ENCODE measurements around the gene FIBP.

The FIBP gene
- 20.0 to 36.3 reads per million in 2 donors for total RNA-seq

DNA sequence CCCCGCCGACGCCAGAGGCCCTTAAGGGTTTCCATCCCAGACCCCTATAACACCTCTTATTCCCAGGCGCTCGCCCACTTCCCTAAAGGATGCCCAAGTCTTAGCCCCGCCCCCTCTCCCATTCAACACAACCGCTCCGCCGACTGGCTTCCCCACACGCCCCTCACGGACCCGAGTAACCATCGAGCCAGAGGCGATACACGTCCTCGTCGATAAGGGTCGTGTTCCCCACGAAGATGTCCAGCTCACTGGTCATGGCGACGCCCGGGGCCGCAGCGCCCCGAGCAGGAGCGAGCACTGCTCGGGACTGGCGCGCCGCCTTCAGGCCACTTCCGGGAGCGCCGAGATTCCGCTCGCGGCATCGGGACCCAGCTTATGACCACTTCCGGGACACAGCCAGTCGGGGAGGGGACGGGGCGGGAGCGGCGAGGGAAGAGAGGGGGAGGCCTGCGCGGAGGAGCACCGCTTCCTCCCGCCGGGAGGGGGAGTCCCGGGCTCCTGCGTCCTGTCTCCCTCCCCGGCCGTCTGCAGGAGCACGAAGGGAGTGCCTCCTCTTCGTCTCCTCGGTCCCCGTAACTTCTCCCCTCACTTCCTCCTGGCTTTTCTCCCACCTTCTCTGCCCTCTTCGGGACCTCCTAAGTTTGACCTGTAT lies at the start of gene FIBP:
Gene FIBP (minus strand): TSS at position 309 of the 652 bp plus-strand sequence. CDS start 53 bp downstream, at position 256.
- DNase-seq = peak; percentile 95

DNA sequence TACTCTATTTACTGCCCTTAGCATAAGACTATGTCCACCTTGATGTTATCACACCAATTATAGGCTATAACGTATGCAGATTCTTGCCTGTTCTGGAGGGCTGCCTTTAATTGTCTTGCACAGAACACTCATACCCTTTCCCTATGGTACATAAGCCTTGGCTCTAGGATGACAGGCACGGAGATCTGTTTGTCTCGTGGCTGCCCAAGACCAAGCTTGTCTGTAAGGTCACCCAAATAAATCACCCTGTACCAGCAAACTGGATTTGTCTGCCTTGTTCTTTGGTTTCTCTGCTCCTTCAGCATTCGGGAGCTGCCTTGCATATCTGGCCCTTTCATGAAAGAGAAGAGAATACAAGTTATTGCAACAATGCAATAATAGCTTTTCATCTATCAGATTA lies 49.5 kb upstream of the FIBP start:
- no peak for DNase-seq

DNA sequence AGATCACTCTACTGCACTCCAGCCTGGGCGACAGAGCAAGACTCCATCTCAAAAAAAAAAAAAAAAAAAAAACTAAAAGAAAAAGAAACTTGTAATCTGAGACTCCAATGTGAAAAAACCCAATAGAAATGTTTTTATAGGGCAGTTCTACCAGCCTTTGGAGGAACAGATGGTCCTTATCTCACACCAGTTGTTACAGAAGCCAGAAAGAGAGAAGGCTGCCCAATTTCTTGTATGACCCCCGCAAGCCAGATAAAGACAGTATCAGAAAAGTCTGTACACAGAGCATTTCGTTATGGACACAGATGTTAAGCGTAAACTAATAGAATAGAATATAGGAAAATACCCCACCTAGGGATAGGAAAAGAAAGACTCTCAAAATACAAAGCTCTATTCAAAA lies 45.7 kb upstream of the FIBP start:
- no peak for DNase-seq

DNA sequence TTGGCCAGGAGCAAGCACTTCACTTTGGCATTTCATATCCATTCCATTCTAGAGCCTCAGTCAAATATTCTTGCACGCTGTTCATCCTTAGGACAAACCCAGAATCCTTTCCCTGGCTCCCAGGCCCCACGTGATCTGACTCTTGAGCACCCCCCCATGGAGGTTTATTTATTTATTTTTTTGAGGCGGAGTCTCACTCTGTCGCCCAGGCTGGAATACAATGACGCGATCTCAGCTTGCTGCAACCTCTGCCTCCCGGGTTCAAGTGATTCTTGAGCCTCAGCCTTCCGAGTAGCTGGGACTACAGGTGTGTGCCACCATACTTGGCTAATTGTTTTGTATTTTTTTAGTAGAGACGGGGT lies 44.3 kb upstream of the FIBP start:
- DNase-seq = no peak

DNA sequence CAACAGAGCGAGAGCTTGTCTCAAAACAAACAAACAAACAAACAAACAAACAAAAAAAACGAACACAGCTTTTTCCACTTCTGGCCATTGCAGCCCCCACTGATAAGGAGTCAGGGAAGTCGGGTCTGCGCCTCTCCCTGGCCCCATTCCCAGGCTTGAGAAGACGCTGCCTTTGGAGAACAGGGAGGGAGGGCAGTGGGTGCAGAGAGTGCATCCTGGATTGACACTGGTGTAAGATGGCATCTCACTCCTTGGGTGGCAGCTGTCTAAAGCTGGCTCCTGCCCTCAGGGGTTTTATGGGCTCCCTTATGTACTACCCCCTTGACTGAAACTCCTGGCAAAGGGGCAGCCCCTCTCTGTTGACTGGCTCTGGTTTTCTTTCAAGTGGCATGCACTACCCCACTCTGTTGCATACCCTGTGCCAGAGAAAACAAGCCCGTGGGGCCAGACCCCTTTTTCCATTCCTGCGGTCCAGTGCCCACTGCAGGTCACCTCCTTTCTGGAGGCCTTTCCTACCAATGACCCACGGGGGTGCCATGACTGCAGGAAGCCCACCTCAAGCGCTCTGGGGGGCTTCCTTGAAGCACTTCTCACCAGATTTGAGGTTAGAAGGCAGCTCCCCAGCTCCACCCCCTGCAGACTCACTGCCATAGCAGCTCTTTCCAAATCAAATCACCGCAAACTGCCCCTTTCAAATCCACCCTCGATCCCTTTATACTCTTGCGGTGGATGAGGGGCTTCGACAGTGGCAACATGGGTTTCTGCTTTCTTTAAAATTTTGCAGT lies 43.7 kb upstream of the FIBP start:
- no peak for DNase-seq

GRCh38 chr11:65928667-65929066 lies 40.4 kb upstream of the FIBP start:
- no peak for DNase-seq

- peak; percentile 57 for DNase-seq
Measured at GRCh38 chr11:65927904-65928397, 39.7 kb upstream of the FIBP start.

DNA sequence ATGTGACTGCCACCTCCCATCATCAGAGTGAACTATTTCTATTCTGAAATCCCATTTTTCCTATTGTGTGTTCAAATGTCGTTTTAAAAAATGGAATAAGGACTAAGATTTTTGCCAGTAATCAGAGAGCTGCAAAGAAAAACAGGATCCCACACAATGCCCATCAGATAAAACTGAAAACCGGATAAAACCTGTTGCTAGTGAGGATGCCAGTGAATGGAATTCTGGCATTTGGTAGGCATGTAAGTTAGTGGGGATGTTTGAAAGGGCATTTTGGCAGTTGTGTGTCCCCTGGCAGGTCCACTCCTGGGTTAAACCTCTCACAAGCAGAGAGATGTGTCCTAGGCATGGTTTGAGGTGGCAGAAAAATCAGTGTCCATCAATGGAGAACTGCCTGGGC lies 37.1 kb upstream of the FIBP start:
- no peak for DNase-seq

- DNase-seq = no peak
Measured at GRCh38 chr11:65922565-65922964, 34.3 kb upstream of the FIBP start.

DNA sequence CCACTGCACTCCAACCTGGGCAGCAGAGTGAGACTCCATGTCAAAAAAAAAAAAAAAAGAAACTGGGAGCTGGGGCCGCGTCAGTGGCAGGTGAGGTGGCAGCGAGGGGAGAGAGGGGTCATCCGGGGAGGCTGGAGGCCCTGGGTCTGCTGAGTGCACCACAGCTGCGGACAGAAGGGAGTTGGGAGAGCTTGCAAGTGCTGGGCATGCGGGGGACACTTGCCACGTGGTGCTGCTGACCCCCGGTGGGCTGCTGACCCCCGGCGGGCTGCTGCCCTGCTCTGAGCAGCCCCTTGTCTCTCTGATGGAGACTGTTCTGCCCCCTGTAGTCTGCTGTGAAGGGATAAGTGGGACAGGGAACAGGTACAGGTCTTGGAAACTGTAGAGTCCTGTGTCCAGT lies 33.6 kb upstream of the FIBP start:
- DNase-seq = no peak

GRCh38 chr11:65921033-65921555 lies 32.8 kb upstream of the FIBP start:
- no peak for DNase-seq

- DNase-seq = no peak
Measured at GRCh38 chr11:65920372-65920802, 32.1 kb upstream of the FIBP start.

- DNase-seq = peak; percentile 58
Measured at GRCh38 chr11:65919573-65920371, 31.5 kb upstream of the FIBP start.

DNA sequence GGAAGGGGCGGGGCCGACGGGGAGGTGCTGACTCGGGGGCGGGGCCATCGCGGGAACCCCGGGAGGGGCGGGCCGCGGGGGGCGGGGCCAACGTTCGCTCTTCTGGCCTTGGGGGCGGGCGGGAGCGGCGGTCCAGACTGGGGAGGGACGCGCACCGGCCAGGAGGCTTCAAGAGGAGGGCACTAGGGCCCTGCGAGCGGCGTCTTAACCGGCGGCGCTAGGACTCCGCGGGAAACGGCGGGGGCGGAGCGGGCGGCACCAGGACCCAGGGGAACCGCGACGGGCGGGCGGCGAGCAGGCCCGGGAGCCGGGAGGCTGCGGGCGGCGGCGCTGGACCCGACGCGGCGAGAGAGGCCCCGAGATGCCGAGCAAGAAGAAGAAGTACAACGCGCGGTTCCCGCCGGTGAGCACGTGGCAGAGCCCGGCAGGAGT lies 30.9 kb upstream of the FIBP start, which contains the start of gene DRAP1:
Gene DRAP1 (plus strand): TSS at position 286 of the 432 bp plus-strand sequence. CDS start 76 bp downstream, at position 362.
- peak; percentile 100 for DNase-seq

- DNase-seq = no peak
Measured at GRCh38 chr11:65918211-65919140, 30.2 kb upstream of the FIBP start, which contains the start of gene C11orf68. Gene C11orf68 (minus strand): TSS chr11:65919062. CDS start chr11:65919031, 31 bp downstream.

GRCh38 chr11:65917434-65918210 lies 29.4 kb upstream of the FIBP start:
- no peak for DNase-seq

GRCh38 chr11:65917077-65917433 lies 28.8 kb upstream of the FIBP start:
- no peak for DNase-seq

- DNase-seq = no peak
Measured at GRCh38 chr11:65916391-65916790, 28.1 kb upstream of the FIBP start.

GRCh38 chr11:65915821-65916251 lies 27.6 kb upstream of the FIBP start:
- DNase-seq = no peak

- no peak for DNase-seq
Measured at GRCh38 chr11:65915101-65915820, 27.0 kb upstream of the FIBP start.

All from T-helper 9 cell (primary cell).